A549 (cell line): ENCODE measurements around the gene IFI27L1. TPM values are rescaled to one million over a fixed set of nuclear protein-coding genes. Genes with fewer than 3 reads are reported as not detected.

Experiments used
- ATAC-seq, 2 experiments: fragments of 200-7000 bp in 1 of 2; fragments of >200 bp in 1 of 2; cut with Nextera tagmentation in 1 of 2; cut with Tn5 transposase in 1 of 2; 3 replicates each; pipeline versions ENCODE4 v1.8.0 to v1.9.1; 2018 to 2020; ENCODE audit warnings: mild to moderate bottlenecking in 1 of 2, moderate library complexity in 1 of 2
- CTCF ChIA-PET: fragments of 300-600 bp; sonication (Branson Sonifier 250); formaldehyde crosslinking; extraction: SDS; loops from one replicate; lab custom pipeline; 2021; ENCODE audit warnings: antibody characterized with exemption, inconsistent platforms; lab: Yijun Ruan, JAX
- POLR2A ChIA-PET: fragments of 350-600 bp; formaldehyde crosslinking; extraction: SDS; loops from one replicate; lab custom pipeline; 2021; ENCODE audit warnings: antibody characterized with exemption, inconsistent platforms; lab: Yijun Ruan, JAX
- DNase-seq, 2 experiments: peaks; one replicate each; pipeline versions ENCODE4 v3.0.0 to v3.0.0-alpha.2; 2011 to 2016; ENCODE audit warnings: low read depth in 1 of 2, low spot score in 1 of 2
- FAIRE-seq: peaks from 2 replicates; lab custom pipeline; 2011; peaks lifted over from hg19 to GRCh38; lab: Jason Lieb, UNC
- H3K27ac ChIP-seq, 2 experiments: fragments of >200 bp; sonication (Bioruptor Twin); formaldehyde crosslinking; 3 replicates each; pipeline ENCODE4 v1.5.1; 2016 to 2017
- H3K4me1 ChIP-seq: fragments of >200 bp; sonication (Bioruptor Twin); formaldehyde crosslinking; 3 replicates; pipeline ENCODE4 v1.6.1; 2016
- H3K4me2 ChIP-seq: fragments of >200 bp; sonication (Bioruptor Twin); formaldehyde crosslinking; 3 replicates; pipeline ENCODE4 v1.6.1; 2016
- H3K4me3 ChIP-seq: fragments of >200 bp; sonication (Bioruptor Twin); formaldehyde crosslinking; 3 replicates; pipeline ENCODE4 v1.5.1; 2016
- H3K9me3 ChIP-seq: fragments of >200 bp; sonication (Bioruptor Twin); formaldehyde crosslinking; 3 replicates; pipeline ENCODE4 v1.6.1; 2016
- BHLHE40 ChIP-seq: IDR thresholded peaks from 2 replicates; pipeline ENCODE4 v1.6.1; 2012; ENCODE audit warnings: low read depth, low read length, inconsistent platforms
- CHD2 ChIP-seq: fragments of 150-350 bp; IDR thresholded peaks from 2 replicates; pipeline ENCODE4 v1.6.1; 2014; ENCODE audit warnings: low read length; ENCODE audit not compliant: partially characterized antibody
- EHF ChIP-seq: fragments of 250-450 bp; sonication (Bioruptor Pico); IDR thresholded peaks from 2 replicates; pipeline ENCODE4 v1.5.0; 2020; ENCODE audit warnings: mild to moderate bottlenecking
- EHMT2 ChIP-seq: fragments of 200-600 bp; sonication (generic); IDR thresholded peaks from 2 replicates; pipeline ENCODE4 v1.6.1; 2016; ENCODE audit warnings: antibody characterized with exemption, low read depth, mild to moderate bottlenecking, moderate library complexity
- FOSB ChIP-seq: fragments of 250-450 bp; sonication (Bioruptor Pico); IDR thresholded peaks from 2 replicates; pipeline ENCODE4 v1.5.0; 2020; ENCODE audit warnings: mild to moderate bottlenecking, moderate library complexity
- HDAC2 ChIP-seq: fragments of 200-600 bp; sonication (generic); IDR thresholded peaks from 2 replicates; pipeline ENCODE4 v1.6.1; 2016
- HEYL ChIP-seq: fragments of 250-450 bp; sonication (Bioruptor Pico); IDR thresholded peaks from 2 replicates; pipeline ENCODE4 v1.8.0; 2021; ENCODE audit warnings: mild to moderate bottlenecking, moderate library complexity
- HOXB13 ChIP-seq: fragments of 250-450 bp; sonication (Bioruptor Pico); IDR thresholded peaks from 2 replicates; pipeline ENCODE4 v1.5.0; 2020; ENCODE audit warnings: low read depth, mild to moderate bottlenecking, moderate library complexity
- JUN ChIP-seq, 2 experiments: fragments of >200 bp; sonication (Bioruptor Twin); formaldehyde crosslinking; IDR thresholded peaks; 2 replicates in 1 of 2; 3 replicates in 1 of 2; pipeline ENCODE4 v1.6.1; 2016 to 2017
- JUNB ChIP-seq: fragments of >200 bp; sonication (Bioruptor Twin); formaldehyde crosslinking; IDR thresholded peaks from 2 replicates; pipeline ENCODE4 v1.6.1; 2016
- KDM1A ChIP-seq: fragments of 200-600 bp; sonication (generic); IDR thresholded peaks from 2 replicates; pipeline ENCODE4 v1.6.1; 2016; ENCODE audit warnings: low read depth, mild to moderate bottlenecking
- KDM5A ChIP-seq: fragments of 200-600 bp; sonication (generic); IDR thresholded peaks from 2 replicates; pipeline ENCODE4 v1.6.1; 2016; ENCODE audit warnings: antibody characterized with exemption, mild to moderate bottlenecking
- MAFK ChIP-seq: fragments of 450-650 bp; IDR thresholded peaks from 2 replicates; pipeline ENCODE4 v1.6.1; 2014; ENCODE audit not compliant: partially characterized antibody
- MYC ChIP-seq: IDR thresholded peaks from 2 replicates; pipeline ENCODE4 v1.6.1; 2012; ENCODE audit warnings: mild to moderate bottlenecking, inconsistent platforms, low read length, improper control_type of control experiment, borderline replicate concordance
- NPAS2 ChIP-seq: fragments of 250-450 bp; sonication (Bioruptor Pico); IDR thresholded peaks from 2 replicates; pipeline ENCODE4 v1.8.0; 2022; ENCODE audit warnings: mild to moderate bottlenecking, moderate library complexity, borderline replicate concordance
- NR3C1 ChIP-seq: fragments of >200 bp; sonication (Bioruptor Twin); formaldehyde crosslinking; IDR thresholded peaks from 3 replicates; pipeline ENCODE4 v1.6.1; 2017
- PBX3 ChIP-seq: IDR thresholded peaks from 2 replicates; pipeline ENCODE4 v1.6.1; 2012
- PHF8 ChIP-seq: fragments of 200-600 bp; sonication (generic); IDR thresholded peaks from 2 replicates; pipeline ENCODE4 v1.6.1; 2016; ENCODE audit warnings: low read depth, mild to moderate bottlenecking, antibody characterized with exemption, moderate library complexity, borderline replicate concordance
- POLR2A ChIP-seq: IDR thresholded peaks from 2 replicates; pipeline ENCODE4 v1.6.1; 2012; ENCODE audit warnings: mild to moderate bottlenecking, low read length
- POLR2AphosphoS2 ChIP-seq: conservative IDR thresholded peaks from 2 replicates; pipeline ENCODE4 v1.6.1; 2012; ENCODE audit warnings: low read length, improper control_type of control experiment, inconsistent platforms
- RARB ChIP-seq: fragments of 250-450 bp; sonication (Bioruptor Pico); IDR thresholded peaks from 2 replicates; pipeline ENCODE4 v1.8.0; 2021; ENCODE audit warnings: mild to moderate bottlenecking, moderate library complexity
- RCOR1 ChIP-seq: fragments of 150-350 bp; IDR thresholded peaks from 2 replicates; pipeline ENCODE4 v1.6.1; 2014; ENCODE audit warnings: antibody characterized with exemption, low read length, low read depth
- SMC3 ChIP-seq: fragments of >200 bp; sonication (Bioruptor Twin); formaldehyde crosslinking; IDR thresholded peaks from 3 replicates; pipeline ENCODE4 v1.6.1; 2018; ENCODE audit warnings: inconsistent platforms
- SREBF2 ChIP-seq: fragments of 450-650 bp; IDR thresholded peaks from 2 replicates; pipeline ENCODE4 v1.6.1; 2014; ENCODE audit warnings: mild to moderate bottlenecking, moderate library complexity
- ZC3H11A ChIP-seq: fragments of 450-650 bp; IDR thresholded peaks from 2 replicates; pipeline ENCODE4 v1.6.1; 2014; ENCODE audit warnings: antibody characterized with exemption, mild to moderate bottlenecking
- ZNF302 ChIP-seq: fragments of 250-450 bp; sonication (Bioruptor Pico); IDR thresholded peaks from 2 replicates; pipeline ENCODE4 v1.9.0; 2021; ENCODE audit warnings: inconsistent platforms, mild to moderate bottlenecking, moderate library complexity
- WGBS: methylation state at CpG from one replicate; pipeline ENCODE4 v1.1.6; 2017; ENCODE audit errors: missing lambda C conversion rate; 5-methylcytosine and 5-hydroxymethylcytosine counted together
- polyA minus RNA-seq: library from RNA; depleted of rRNA, polyadenylated mRNA; stranded (reverse); fragments of >200 nt; gene quantifications from 2 replicates; pipeline ENCODE4 v1.2.3, GENCODE V29; 2011; rRNA and poly(A)+ RNA removed
- polyA plus RNA-seq, 4 experiments: library from polyadenylated mRNA; depleted of rRNA in 3 of 4; stranded (reverse); fragments of >200 nt; fragmentation: RNase III in 1 of 4; extraction: RNeasy Plus Mini Kit Qiagen cat#74134 plus additional on column Dnase treatment in 1 of 4; gene quantifications; 2 replicates in 3 of 4; 3 replicates in 1 of 4; pipeline ENCODE4 v1.2.3, GENCODE V29; 2011 to 2017
- TF ChIP-seq, protein P1 (sequence below): IDR thresholded peaks from 2 replicates; pipeline ENCODE4 v1.6.1; 2012; ENCODE audit warnings: low read depth, borderline replicate concordance
- TF ChIP-seq, protein P2 (sequence below): fragments of >200 bp; sonication (Bioruptor Twin); formaldehyde crosslinking; IDR thresholded peaks from 3 replicates; pipeline ENCODE4 v1.6.1; 2016
- TF ChIP-seq, protein P3 (sequence below): IDR thresholded peaks from 2 replicates; pipeline ENCODE4 v1.6.1; 2012
- TF ChIP-seq, protein P4 (sequence below): fragments of >200 bp; sonication (Bioruptor Twin); formaldehyde crosslinking; IDR thresholded peaks from 2 replicates; pipeline ENCODE4 v1.6.1; 2016
- TF ChIP-seq, protein P5 (sequence below): fragments of 150-350 bp; IDR thresholded peaks from 2 replicates; pipeline ENCODE4 v1.6.1; 2014; ENCODE audit warnings: low read depth, mild to moderate bottlenecking, low read length

IFI27L1 gene
- polyA plus RNA-seq (2011; rRNA removed) (13.4 and 15.9 TPM in 2 replicates), polyA plus RNA-seq (2017; fragmentation: RNase III; extraction: RNeasy Plus Mini Kit Qiagen cat#74134 plus additional on column Dnase treatment) (23.2 to 28.0 TPM (median 27.0 TPM) in 3 replicates), polyA minus RNA-seq (7.4 and 8.8 TPM in 2 replicates)
- polyA plus RNA-seq (2012; cell fraction: cytosol; rRNA removed) = 20.4 and 25.9 TPM in 2 replicates
- polyA plus RNA-seq (2012; cell fraction: nucleus; rRNA removed) = 17.8 and 21.5 TPM in 2 replicates

DNA sequence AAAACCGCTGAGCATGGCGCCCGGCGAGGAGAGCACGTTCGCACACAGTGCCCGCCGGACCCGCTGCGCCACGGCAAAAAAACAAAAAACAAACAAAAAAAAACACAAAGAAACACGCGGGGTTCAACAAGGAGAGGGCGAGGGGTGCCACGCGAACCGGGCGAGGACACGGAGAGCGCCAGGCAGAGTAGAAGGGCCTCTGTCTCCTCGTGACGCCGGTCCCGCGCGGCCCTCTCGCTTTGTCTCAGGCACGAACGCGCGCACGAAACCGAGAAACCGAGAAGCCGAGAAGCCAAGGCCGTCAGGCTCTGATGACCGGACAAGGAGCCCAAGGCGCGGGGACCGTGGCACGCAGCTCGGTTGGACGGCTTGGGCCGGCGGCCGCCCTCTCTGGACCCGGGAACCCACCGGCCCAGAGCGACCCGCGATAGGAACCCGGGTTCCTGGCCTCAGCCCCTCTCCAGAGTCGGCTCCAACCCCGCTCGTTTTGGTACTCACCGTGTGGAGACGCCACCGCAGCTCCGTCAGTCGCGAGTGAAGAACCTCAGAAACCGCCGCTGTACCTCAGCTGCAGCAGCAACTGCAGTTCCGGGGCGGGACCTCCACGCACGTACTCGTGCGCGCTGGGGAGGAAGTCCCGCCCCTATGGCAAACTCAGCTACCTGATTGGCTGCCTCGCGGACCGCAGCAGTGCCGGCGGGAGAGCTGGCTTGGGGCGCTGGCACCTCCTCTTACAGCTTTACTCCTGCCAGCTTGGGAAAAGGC, at the start of gene IFI27L1, which contains the start of gene DDX24:
TSS of gene IFI27L1 (plus strand) at position 690 of the 765 bp plus-strand sequence. CDS start 15,628 bp downstream, outside the sequence.
TSS of gene DDX24 (minus strand) at position 582 of the 765 bp plus-strand sequence. CDS start 1,460 bp downstream, outside the sequence.
- H3K9me3 ChIP-seq = peaks cover 15% of the 10 kb centered on the region; the same call in 2 of the 3 replicates
- peak; percentile 71; the same call in 1 of the 2 replicates for TF ChIP-seq PHF8
- TF ChIP-seq, protein P1, sequence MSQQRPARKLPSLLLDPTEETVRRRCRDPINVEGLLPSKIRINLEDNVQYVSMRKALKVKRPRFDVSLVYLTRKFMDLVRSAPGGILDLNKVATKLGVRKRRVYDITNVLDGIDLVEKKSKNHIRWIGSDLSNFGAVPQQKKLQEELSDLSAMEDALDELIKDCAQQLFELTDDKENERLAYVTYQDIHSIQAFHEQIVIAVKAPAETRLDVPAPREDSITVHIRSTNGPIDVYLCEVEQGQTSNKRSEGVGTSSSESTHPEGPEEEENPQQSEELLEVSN = peak; percentile 37; the same call in 1 of the 2 replicates
- TF ChIP-seq, protein P2, sequence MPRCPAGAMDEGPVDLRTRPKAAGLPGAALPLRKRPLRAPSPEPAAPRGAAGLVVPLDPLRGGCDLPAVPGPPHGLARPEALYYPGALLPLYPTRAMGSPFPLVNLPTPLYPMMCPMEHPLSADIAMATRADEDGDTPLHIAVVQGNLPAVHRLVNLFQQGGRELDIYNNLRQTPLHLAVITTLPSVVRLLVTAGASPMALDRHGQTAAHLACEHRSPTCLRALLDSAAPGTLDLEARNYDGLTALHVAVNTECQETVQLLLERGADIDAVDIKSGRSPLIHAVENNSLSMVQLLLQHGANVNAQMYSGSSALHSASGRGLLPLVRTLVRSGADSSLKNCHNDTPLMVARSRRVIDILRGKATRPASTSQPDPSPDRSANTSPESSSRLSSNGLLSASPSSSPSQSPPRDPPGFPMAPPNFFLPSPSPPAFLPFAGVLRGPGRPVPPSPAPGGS = peak; percentile 38; the same call in 1 of the 3 replicates
- no peak for TF ChIP-seq ZNF302 (CRISPR knock-in tag)
- no peak for TF ChIP-seq FOSB (CRISPR knock-in tag)
- TF ChIP-seq ZC3H11A = no peak
- TF ChIP-seq SMC3 = no peak
- TF ChIP-seq JUN (IDR thresholded peaks at IDR 0.05) = peak in 1 of 2 experiments; percentile 79; a peak in 4 of 5 replicates
- no peak for TF ChIP-seq PBX3
- TF ChIP-seq HEYL (CRISPR knock-in tag) = no peak
- no peak; the same call in 1 of the 2 replicates for TF ChIP-seq KDM5A
- peak; percentile 86 for TF ChIP-seq POLR2A
- TF ChIP-seq MYC = peak; percentile 54; the same call in 1 of the 2 replicates
- no peak for TF ChIP-seq MAFK
- TF ChIP-seq, protein P3, sequence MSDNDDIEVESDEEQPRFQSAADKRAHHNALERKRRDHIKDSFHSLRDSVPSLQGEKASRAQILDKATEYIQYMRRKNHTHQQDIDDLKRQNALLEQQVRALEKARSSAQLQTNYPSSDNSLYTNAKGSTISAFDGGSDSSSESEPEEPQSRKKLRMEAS = peak; percentile 52; the same call in 1 of the 2 replicates
- TF ChIP-seq EHMT2 = no peak
- no peak for TF ChIP-seq NPAS2 (CRISPR knock-in tag)
- TF ChIP-seq, protein P4, sequence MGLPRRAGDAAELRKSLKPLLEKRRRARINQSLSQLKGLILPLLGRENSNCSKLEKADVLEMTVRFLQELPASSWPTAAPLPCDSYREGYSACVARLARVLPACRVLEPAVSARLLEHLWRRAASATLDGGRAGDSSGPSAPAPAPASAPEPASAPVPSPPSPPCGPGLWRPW = no peak
- TF ChIP-seq, all 56 proteins: peak for 7
- ATAC-seq (peak; percentile 100), FAIRE-seq (no peak), DNase-seq (peak; percentile 93 to 95)
- ChIA-PET POLR2A (interaction anchor here (0.8 to 1.4 kb wide), 6 partner anchors 13 to 56 kb away, joined by 3 to 6 read pairs (median 3); partner anchors contain the start of gene IFI27L2), CTCF (interaction anchor here (0.5 to 1.1 kb wide), 2 partner anchors 19 to 152 kb away, joined by 3 read pairs; no protein-coding TSS in a partner anchor)
- Histone ChIP-seq H3K27ac (peak within 1 kb of the TSS; percentile 80 to 91), H3K4me3 (peak within 1 kb of the TSS; percentile 89), H3K4me1 (peaks cover 14% of the 10 kb centered on the region), H3K4me2 (peak within 1 kb of the TSS; percentile 86)
- under 1% methylated on average over 43 of the region's 77 CpGs for WGBS

DNA sequence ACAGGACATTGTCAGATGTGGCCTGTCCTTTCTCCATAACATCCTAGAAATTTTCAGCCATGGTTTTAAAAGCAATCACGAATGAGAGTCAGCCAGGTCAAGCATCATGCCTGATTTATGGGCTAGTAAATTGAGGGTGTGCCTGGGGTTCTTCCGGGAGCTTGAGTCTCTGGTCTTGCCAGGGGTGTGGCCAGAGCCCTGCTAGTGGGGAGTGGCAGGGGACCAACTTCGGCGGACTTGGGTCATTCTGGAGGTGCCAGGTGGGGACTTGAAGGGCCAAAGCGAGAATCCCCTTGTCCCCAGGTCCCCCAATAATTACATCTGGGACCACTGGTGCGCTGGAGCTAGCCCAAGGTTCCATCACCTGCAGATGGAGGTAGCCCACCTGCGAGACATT, 49.2 kb upstream of the IFI27L1 start:
- Histone ChIP-seq H3K9me3 (peaks cover 7% of the 10 kb centered on the region; the same call in 1 of the 3 replicates), H3K27ac (no peak overlapping the region), H3K4me3 (no peak overlapping the region), H3K4me1 (peaks cover 8% of the 10 kb centered on the region; the same call in 2 of the 3 replicates), H3K4me2 (no peak overlapping the region)
- TF ChIP-seq CHD2 (no peak), HEYL (CRISPR knock-in tag) (no peak), SREBF2 (no peak), HDAC2 (no peak), RARB (CRISPR knock-in tag) (no peak), EHF (CRISPR knock-in tag) (no peak), POLR2AphosphoS2 (no peak), JUNB (no peak), FOSB (CRISPR knock-in tag) (no peak), NR3C1 (no peak), JUN (IDR thresholded peaks at IDR 0.05) (no peak), RCOR1 (no peak), BHLHE40 (no peak), HOXB13 (CRISPR knock-in tag) (no peak), KDM1A (no peak), PHF8 (no peak)
- TF ChIP-seq, protein P5, sequence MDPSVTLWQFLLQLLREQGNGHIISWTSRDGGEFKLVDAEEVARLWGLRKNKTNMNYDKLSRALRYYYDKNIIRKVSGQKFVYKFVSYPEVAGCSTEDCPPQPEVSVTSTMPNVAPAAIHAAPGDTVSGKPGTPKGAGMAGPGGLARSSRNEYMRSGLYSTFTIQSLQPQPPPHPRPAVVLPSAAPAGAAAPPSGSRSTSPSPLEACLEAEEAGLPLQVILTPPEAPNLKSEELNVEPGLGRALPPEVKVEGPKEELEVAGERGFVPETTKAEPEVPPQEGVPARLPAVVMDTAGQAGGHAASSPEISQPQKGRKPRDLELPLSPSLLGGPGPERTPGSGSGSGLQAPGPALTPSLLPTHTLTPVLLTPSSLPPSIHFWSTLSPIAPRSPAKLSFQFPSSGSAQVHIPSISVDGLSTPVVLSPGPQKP = no peak
- ATAC-seq = no peak
- WGBS = 71% methylated on average over 7 of the region's 7 CpGs
- POLR2A ChIA-PET = no interaction called here
- no peak for FAIRE-seq
- DNase-seq = no peak
- CTCF ChIA-PET = interaction anchor here (1.7 to 9.5 kb wide), 2 partner anchors 25 to 106 kb away, joined by 4 to 78 read pairs; no protein-coding TSS in a partner anchor
